ENCODE results near the gene CAMSAP2.

CAMSAP2 gene

DNA sequence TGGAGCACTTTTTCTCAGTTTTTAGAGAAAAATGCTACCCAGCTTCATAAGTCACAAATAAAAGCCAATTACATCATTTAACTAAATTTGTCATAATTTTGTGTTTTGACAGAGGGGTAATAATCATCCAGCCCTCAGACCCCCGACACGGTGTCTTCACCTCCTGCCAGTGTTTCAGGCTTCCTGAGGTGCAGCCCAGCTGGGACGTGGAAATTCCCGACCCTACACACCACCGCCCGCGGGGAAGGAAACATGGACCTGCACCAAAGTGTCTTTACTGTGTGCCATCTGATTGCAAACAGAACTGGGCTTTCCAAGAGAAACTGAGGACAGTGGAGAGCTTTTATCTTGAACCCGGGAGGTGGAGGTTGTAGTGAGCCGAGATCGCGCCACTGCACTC is 148.3 kb downstream of the CAMSAP2 start:
- Histone ChIP-seq H3K9me3 (ENCODE audit: control insufficient read depth in 5 of 5, low read length in 5 of 5) (no peaks in the 10 kb centered on the region), H3K4me1 (ENCODE audit: control insufficient read depth in 5 of 5, insufficient read depth in 5 of 5, low read length in 5 of 5) (peaks cover 2 to 24% (median 21%) of the 10 kb centered on the region in 5 donors), H3K27me3 (ENCODE audit: control insufficient read depth in 5 of 5, insufficient read depth in 4 of 5, low read length in 5 of 5) (peaks cover 11 to 38% (median 25%) of the 10 kb centered on the region in 5 donors), H3K4me3 (ENCODE audit: low read depth in 1 of 5, low read length in 5 of 5) (no peak overlapping the region), H3K27ac (ENCODE audit: low read depth, low read length) (no peak overlapping the region), H3K36me3 (ENCODE audit: control insufficient read depth in 5 of 5, insufficient read depth in 5 of 5, low read length in 5 of 5) (no peaks in the 10 kb centered on the region), H3K9ac (ENCODE audit: low read length in 5 of 5) (no peak overlapping the region)

DNA sequence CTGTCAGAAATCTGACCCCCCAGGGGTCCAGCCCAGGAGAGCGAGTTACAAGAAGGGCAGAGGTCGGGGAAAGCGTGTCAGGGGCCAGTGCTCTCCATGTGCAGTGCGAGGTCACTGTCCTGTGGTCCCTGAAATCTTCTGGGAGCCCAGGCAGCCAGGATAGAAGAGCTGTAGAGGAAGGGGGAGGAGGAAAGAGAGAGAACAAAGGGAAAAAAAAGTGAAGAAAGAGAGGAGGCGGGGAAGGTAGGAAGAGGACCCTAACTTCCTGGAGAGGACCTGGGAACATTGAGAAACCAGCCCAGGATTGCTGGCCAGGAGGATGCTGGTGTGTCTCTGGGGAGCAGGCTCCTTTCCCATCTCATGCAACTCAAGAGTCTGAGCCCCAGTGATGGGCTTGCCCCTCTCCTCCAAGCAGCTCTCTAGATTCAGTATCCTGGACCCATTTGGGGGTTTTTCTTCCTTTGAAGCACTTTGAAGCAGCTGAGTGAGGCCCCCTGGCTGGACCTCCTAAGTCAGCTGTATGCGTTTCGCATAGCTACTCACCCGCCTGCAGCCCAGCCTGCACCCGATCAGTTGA is 149.2 kb downstream of the CAMSAP2 start:
- H3K27ac ChIP-seq (ENCODE audit: low read depth, low read length) = no peak overlapping the region
- no peak overlapping the region for H3K4me3 ChIP-seq (ENCODE audit: low read depth in 1 of 5, low read length in 5 of 5)
- peaks cover 11 to 46% (median 29%) of the 10 kb centered on the region in 5 donors for H3K27me3 ChIP-seq (ENCODE audit: control insufficient read depth in 5 of 5, insufficient read depth in 4 of 5, low read length in 5 of 5)
- no peaks in the 10 kb centered on the region for H3K36me3 ChIP-seq (ENCODE audit: control insufficient read depth in 5 of 5, insufficient read depth in 5 of 5, low read length in 5 of 5)
- no peaks in the 10 kb centered on the region for H3K9me3 ChIP-seq (ENCODE audit: control insufficient read depth in 5 of 5, low read length in 5 of 5)
- peaks cover 2 to 24% (median 22%) of the 10 kb centered on the region in 5 donors for H3K4me1 ChIP-seq (ENCODE audit: control insufficient read depth in 5 of 5, insufficient read depth in 5 of 5, low read length in 5 of 5)
- no peak overlapping the region for H3K9ac ChIP-seq (ENCODE audit: low read length in 5 of 5)

DNA sequence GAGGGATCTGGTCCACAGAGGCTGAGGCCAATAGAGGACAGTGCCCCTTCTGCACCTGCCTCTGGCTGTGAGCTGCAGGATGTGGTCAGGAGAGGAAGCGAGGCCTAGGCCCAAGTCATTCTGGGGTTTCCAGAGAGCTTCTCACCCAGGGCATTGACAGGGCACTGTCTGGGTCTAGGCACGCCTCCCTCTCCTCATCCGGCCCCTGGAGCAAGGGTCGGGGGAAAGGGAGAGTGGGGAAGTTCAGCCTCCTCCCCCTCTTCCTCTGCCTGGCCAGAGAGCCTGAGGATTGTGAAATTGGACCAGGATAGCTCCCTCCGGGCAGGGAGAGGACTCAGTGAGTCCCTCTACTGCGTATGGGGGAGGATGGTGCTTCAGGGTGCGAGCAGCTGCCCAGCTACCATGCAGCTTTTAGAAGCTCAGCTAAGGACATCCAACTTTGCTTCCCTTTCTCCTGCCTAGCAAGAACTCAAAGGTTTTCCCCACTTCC is 149.7 kb downstream of the CAMSAP2 start:
- H3K9ac ChIP-seq (ENCODE audit: low read length in 5 of 5) = no peak overlapping the region
- no peaks in the 10 kb centered on the region for H3K9me3 ChIP-seq (ENCODE audit: control insufficient read depth in 5 of 5, low read length in 5 of 5)
- H3K4me3 ChIP-seq (ENCODE audit: low read depth in 1 of 5, low read length in 5 of 5) = no peak overlapping the region
- H3K36me3 ChIP-seq (ENCODE audit: control insufficient read depth in 5 of 5, insufficient read depth in 5 of 5, low read length in 5 of 5) = no peaks in the 10 kb centered on the region
- H3K27ac ChIP-seq (ENCODE audit: low read depth, low read length) = no peak overlapping the region
- peaks cover 2 to 24% (median 22%) of the 10 kb centered on the region in 5 donors for H3K4me1 ChIP-seq (ENCODE audit: control insufficient read depth in 5 of 5, insufficient read depth in 5 of 5, low read length in 5 of 5)
- peaks cover 11 to 48% (median 30%) of the 10 kb centered on the region in 5 donors for H3K27me3 ChIP-seq (ENCODE audit: control insufficient read depth in 5 of 5, insufficient read depth in 4 of 5, low read length in 5 of 5)

DNA sequence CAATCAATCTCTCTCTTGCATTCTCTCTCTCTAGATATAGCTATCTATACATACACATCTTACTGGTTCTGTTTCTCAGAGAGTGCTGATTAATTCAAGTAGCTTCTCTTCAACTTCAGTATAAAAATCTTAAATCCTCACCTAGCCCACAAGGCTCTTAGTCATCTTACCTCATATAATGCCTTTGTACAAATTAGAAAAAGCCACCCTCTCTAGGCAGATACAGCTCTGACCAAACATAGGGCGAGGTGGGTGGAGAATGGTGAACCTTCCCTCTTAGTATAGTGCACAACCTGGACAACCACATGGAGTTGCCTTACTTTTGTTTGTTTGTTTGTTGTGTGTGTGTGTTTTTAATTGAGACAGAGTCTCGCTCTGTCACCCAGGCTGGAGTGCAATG is 150.9 kb downstream of the CAMSAP2 start:
- H3K36me3 ChIP-seq (ENCODE audit: control insufficient read depth in 5 of 5, insufficient read depth in 5 of 5, low read length in 5 of 5) = no peaks in the 10 kb centered on the region
- no peak overlapping the region for H3K9ac ChIP-seq (ENCODE audit: low read length in 5 of 5)
- H3K27ac ChIP-seq (ENCODE audit: low read depth, low read length) = no peak overlapping the region
- no peaks in the 10 kb centered on the region for H3K9me3 ChIP-seq (ENCODE audit: control insufficient read depth in 5 of 5, low read length in 5 of 5)
- peaks cover 11 to 50% (median 36%) of the 10 kb centered on the region in 5 donors for H3K27me3 ChIP-seq (ENCODE audit: control insufficient read depth in 5 of 5, insufficient read depth in 4 of 5, low read length in 5 of 5)
- peaks cover 2 to 24% (median 22%) of the 10 kb centered on the region in 5 donors for H3K4me1 ChIP-seq (ENCODE audit: control insufficient read depth in 5 of 5, insufficient read depth in 5 of 5, low read length in 5 of 5)
- H3K4me3 ChIP-seq (ENCODE audit: low read depth in 1 of 5, low read length in 5 of 5) = no peak overlapping the region

DNA sequence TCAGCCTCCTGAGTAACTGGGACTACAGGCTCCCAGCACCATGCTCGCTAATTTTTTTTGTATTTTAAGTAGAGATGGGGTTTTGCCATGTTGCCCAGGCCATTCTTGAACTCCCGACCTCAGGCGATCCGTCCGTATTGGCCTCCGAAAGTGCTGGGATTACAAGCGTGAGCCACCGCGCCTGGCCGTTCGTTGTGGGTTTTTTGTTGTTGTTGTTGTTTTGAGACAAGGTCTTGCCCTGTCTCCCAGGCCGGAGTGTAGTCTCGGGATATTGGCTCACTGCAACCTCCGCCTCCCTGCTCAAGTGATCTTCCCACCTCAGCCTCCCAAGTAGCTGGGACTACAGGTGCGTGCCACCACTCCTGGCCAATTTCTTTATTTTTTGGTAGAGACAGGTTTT is 151.3 kb downstream of the CAMSAP2 start:
- no peak overlapping the region for H3K27ac ChIP-seq (ENCODE audit: low read depth, low read length)
- peaks cover 2 to 24% (median 22%) of the 10 kb centered on the region in 5 donors for H3K4me1 ChIP-seq (ENCODE audit: control insufficient read depth in 5 of 5, insufficient read depth in 5 of 5, low read length in 5 of 5)
- no peaks in the 10 kb centered on the region for H3K36me3 ChIP-seq (ENCODE audit: control insufficient read depth in 5 of 5, insufficient read depth in 5 of 5, low read length in 5 of 5)
- no peak overlapping the region for H3K9ac ChIP-seq (ENCODE audit: low read length in 5 of 5)
- no peaks in the 10 kb centered on the region for H3K9me3 ChIP-seq (ENCODE audit: control insufficient read depth in 5 of 5, low read length in 5 of 5)
- peaks cover 11 to 50% (median 36%) of the 10 kb centered on the region in 5 donors for H3K27me3 ChIP-seq (ENCODE audit: control insufficient read depth in 5 of 5, insufficient read depth in 4 of 5, low read length in 5 of 5)
- H3K4me3 ChIP-seq (ENCODE audit: low read depth in 1 of 5, low read length in 5 of 5) = no peak overlapping the region

DNA sequence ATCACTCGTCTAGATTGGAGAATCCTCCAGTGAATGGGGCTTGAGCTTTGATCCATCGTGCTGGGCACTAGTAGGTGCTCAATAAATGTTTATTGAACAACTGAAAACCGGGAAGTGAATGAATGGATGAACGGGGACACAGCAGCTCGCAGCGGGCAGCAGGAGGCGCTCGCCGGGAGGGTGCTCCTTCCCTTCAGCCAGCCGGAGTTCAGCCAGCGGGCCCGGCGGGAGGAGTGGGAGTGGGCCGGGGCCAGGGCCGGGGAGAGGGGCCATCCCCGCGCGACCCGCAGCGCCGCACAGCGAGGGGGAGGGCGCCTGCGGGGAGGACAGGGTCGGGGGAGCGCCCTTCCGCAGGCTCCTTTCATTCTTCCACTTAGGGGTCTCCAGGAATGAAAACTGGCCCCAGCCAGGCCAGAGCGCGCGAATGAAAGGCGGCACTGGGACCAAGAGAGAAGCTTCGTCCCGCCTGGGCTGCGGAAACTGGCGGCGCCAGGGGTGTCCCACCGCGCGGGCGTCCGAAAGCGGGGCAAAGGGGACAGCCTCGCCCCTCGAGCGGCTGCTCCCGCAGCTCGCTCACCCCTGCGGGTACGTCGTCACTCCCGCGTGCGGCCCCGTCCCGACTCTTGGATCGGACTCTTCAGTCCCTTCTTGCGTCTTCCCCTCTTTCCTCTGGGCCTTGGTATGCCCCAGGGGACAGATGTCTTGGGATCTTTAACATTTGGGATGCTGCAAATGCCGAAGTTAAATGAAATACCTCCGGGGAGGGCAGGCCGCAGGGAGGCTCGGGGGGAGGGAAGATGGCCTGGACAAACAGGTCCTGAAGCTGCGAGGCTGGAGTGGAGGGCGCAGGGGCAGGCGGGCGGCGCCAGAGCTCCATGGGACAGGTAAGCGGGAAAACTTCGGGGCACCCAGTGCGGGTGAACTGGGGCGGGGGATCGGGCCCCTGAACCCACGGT is 152.4 kb downstream of the CAMSAP2 start:
- Histone ChIP-seq H3K4me3 (ENCODE audit: low read depth in 1 of 5, low read length in 5 of 5) (peak overlapping the region in 3 of 5 donors; percentile 14 to 58 (median 51)), H3K9me3 (ENCODE audit: control insufficient read depth in 5 of 5, low read length in 5 of 5) (no peaks in the 10 kb centered on the region), H3K4me1 (ENCODE audit: control insufficient read depth in 5 of 5, insufficient read depth in 5 of 5, low read length in 5 of 5) (peaks cover 2 to 24% (median 22%) of the 10 kb centered on the region in 5 donors), H3K27ac (ENCODE audit: low read depth, low read length) (no peak overlapping the region), H3K27me3 (ENCODE audit: control insufficient read depth in 5 of 5, insufficient read depth in 4 of 5, low read length in 5 of 5) (peaks cover 11 to 50% (median 38%) of the 10 kb centered on the region in 5 donors), H3K36me3 (ENCODE audit: control insufficient read depth in 5 of 5, insufficient read depth in 5 of 5, low read length in 5 of 5) (no peaks in the 10 kb centered on the region), H3K9ac (ENCODE audit: low read length in 5 of 5) (no peak overlapping the region)

DNA sequence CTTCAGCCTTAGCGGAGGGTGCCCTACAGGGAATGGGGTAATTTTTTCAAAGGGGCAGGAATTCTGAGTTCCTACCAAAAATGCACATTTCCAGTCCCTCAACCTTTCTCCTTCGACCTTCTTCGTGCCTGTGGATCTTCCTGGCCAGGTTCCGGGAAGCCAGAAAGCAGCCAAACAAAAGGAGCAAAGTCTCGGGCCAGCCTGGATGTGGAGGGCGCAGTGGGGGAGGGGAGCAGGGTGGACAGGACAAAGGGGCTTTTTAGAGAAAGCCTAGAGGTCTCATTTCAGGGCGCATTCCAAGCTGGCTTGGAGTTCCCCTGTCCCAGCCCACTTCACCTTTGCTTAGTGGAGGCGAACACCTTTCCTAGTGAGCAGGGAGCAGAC is 153.1 kb downstream of the CAMSAP2 start:
- H3K9ac ChIP-seq (ENCODE audit: low read length in 5 of 5) = no peak overlapping the region
- H3K4me1 ChIP-seq (ENCODE audit: control insufficient read depth in 5 of 5, insufficient read depth in 5 of 5, low read length in 5 of 5) = peaks cover 2 to 24% (median 22%) of the 10 kb centered on the region in 5 donors
- H3K27me3 ChIP-seq (ENCODE audit: control insufficient read depth in 5 of 5, insufficient read depth in 4 of 5, low read length in 5 of 5) = peaks cover 11 to 51% (median 38%) of the 10 kb centered on the region in 5 donors
- peak overlapping the region in 2 of 5 donors; percentile 51 to 58 for H3K4me3 ChIP-seq (ENCODE audit: low read depth in 1 of 5, low read length in 5 of 5)
- H3K36me3 ChIP-seq (ENCODE audit: control insufficient read depth in 5 of 5, insufficient read depth in 5 of 5, low read length in 5 of 5) = no peaks in the 10 kb centered on the region
- H3K27ac ChIP-seq (ENCODE audit: low read depth, low read length) = no peak overlapping the region
- H3K9me3 ChIP-seq (ENCODE audit: control insufficient read depth in 5 of 5, low read length in 5 of 5) = no peaks in the 10 kb centered on the region

DNA sequence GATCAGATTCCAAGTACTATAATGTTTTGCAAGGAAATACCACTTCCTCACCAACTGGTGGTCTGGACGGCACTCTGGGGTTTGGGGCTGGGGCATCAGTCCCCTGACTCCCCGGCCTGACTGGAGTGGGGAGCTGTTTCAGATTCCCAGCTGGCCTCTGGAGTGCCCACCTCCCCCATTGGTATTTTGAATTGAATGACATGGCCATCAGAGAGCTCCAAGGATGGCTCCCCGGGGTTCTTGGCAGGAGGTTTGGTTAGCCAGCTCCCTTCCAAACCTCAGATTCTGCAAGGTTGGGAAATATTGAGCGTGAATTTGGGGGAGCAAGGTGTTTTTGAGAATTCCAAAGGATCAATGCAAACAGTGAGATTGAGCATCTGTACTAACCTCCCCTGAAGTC is 153.9 kb downstream of the CAMSAP2 start:
- Histone ChIP-seq H3K9ac (ENCODE audit: low read length in 5 of 5) (no peak overlapping the region), H3K27me3 (ENCODE audit: control insufficient read depth in 5 of 5, insufficient read depth in 4 of 5, low read length in 5 of 5) (peaks cover 11 to 52% (median 36%) of the 10 kb centered on the region in 5 donors), H3K36me3 (ENCODE audit: control insufficient read depth in 5 of 5, insufficient read depth in 5 of 5, low read length in 5 of 5) (no peaks in the 10 kb centered on the region), H3K27ac (ENCODE audit: low read depth, low read length) (no peak overlapping the region), H3K4me3 (ENCODE audit: low read depth in 1 of 5, low read length in 5 of 5) (no peak overlapping the region), H3K4me1 (ENCODE audit: control insufficient read depth in 5 of 5, insufficient read depth in 5 of 5, low read length in 5 of 5) (peaks cover 2 to 24% (median 22%) of the 10 kb centered on the region in 5 donors), H3K9me3 (ENCODE audit: control insufficient read depth in 5 of 5, low read length in 5 of 5) (no peaks in the 10 kb centered on the region)

DNA sequence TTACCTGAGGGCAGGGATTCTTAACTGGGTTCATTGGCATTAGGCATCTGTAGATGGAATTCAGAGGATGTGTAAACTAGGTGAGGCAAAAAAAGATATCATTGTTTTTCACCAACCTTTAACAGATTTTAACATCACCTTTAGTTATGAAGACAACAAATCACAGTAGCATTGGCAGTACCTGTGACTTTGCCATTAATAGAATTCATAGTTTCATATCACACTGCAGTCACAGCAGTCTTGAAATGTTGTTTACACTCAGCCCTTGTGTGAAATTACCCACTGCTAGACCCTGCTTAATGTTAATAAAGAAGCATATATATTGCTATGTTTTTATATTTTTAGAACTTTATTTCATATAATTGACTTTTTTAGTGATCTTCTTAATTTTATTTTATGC is 154.3 kb downstream of the CAMSAP2 start:
- H3K9ac ChIP-seq (ENCODE audit: low read length in 5 of 5) = no peak overlapping the region
- no peaks in the 10 kb centered on the region for H3K9me3 ChIP-seq (ENCODE audit: control insufficient read depth in 5 of 5, low read length in 5 of 5)
- no peak overlapping the region for H3K4me3 ChIP-seq (ENCODE audit: low read depth in 1 of 5, low read length in 5 of 5)
- peaks cover 11 to 49% (median 36%) of the 10 kb centered on the region in 5 donors for H3K27me3 ChIP-seq (ENCODE audit: control insufficient read depth in 5 of 5, insufficient read depth in 4 of 5, low read length in 5 of 5)
- H3K27ac ChIP-seq (ENCODE audit: low read depth, low read length) = no peak overlapping the region
- no peaks in the 10 kb centered on the region for H3K36me3 ChIP-seq (ENCODE audit: control insufficient read depth in 5 of 5, insufficient read depth in 5 of 5, low read length in 5 of 5)
- peaks cover 2 to 24% (median 22%) of the 10 kb centered on the region in 5 donors for H3K4me1 ChIP-seq (ENCODE audit: control insufficient read depth in 5 of 5, insufficient read depth in 5 of 5, low read length in 5 of 5)

DNA sequence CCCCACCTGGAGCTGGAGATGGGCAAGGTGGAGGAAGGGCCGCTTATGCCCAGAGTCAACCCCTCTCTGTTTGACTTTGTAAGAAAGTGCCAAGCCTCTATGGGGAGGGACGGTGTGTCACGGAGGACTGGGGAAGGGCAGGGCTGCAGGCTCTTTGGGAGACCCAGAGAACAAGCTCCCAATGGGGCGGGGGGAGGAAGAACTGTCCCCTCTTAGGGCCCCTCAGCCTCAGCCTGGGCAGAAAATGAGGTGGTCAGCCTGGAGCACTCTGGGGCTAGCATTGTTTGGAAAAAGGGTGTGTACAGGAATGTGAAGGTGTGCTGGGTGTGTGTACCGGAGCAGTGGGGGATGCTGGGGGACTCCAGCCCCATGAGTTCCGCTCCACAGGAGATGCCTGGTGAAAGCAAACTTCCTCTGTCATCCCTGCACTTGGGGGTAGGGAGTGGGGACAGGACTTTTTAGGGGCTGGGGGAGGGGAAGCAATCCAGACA is 154.8 kb downstream of the CAMSAP2 start:
- H3K36me3 ChIP-seq (ENCODE audit: control insufficient read depth in 5 of 5, insufficient read depth in 5 of 5, low read length in 5 of 5) = no peaks in the 10 kb centered on the region
- no peak overlapping the region for H3K9ac ChIP-seq (ENCODE audit: low read length in 5 of 5)
- peaks cover 2 to 20% (median 17%) of the 10 kb centered on the region in 5 donors for H3K4me1 ChIP-seq (ENCODE audit: control insufficient read depth in 5 of 5, insufficient read depth in 5 of 5, low read length in 5 of 5)
- no peaks in the 10 kb centered on the region for H3K9me3 ChIP-seq (ENCODE audit: control insufficient read depth in 5 of 5, low read length in 5 of 5)
- H3K27me3 ChIP-seq (ENCODE audit: control insufficient read depth in 5 of 5, insufficient read depth in 4 of 5, low read length in 5 of 5) = peaks cover 11 to 44% (median 31%) of the 10 kb centered on the region in 5 donors
- no peak overlapping the region for H3K4me3 ChIP-seq (ENCODE audit: low read depth in 1 of 5, low read length in 5 of 5)
- H3K27ac ChIP-seq (ENCODE audit: low read depth, low read length) = no peak overlapping the region

Measured in subcutaneous abdominal adipose tissue (tissue), 5 donors.